Sigmoid colon (tissue), 7 donors: Measurements from ENCODE around the gene CRTC3. TPM values are rescaled to one million over a fixed set of nuclear protein-coding genes. Genes with fewer than 3 reads are reported as not detected.

ENCODE experiments used
- DNase-seq: peaks from one replicate; pipeline ENCODE4 v3.0.0-alpha.2; 2019
- H3K27ac ChIP-seq, 4 donors: fragments of 200-600 bp; sonication (generic); one replicate each; pipeline ENCODE4 v1.5.1; 2016 to 2019; ENCODE audit warnings: mild to moderate bottlenecking in 1 of 4
- H3K27me3 ChIP-seq, 3 donors: fragments of 200-600 bp; sonication (generic); one replicate each; pipeline ENCODE4 v1.5.1; 2019; ENCODE audit warnings: mild to moderate bottlenecking in 1 of 3
- H3K36me3 ChIP-seq, 4 donors: fragments of 200-600 bp; sonication (generic); one replicate each; pipeline ENCODE4 v1.5.1; 2016 to 2019
- H3K4me1 ChIP-seq, 4 donors: fragments of 200-600 bp; sonication (generic); one replicate each; pipeline ENCODE4 v1.5.1; 2017 to 2019
- H3K4me3 ChIP-seq, 4 donors: fragments of 200-600 bp; sonication (generic); one replicate each; pipeline ENCODE4 v1.5.1; 2017 to 2019; ENCODE audit warnings: mild to moderate bottlenecking in 2 of 4, moderate library complexity in 1 of 4
- H3K9me3 ChIP-seq, 4 donors: fragments of 200-600 bp in 3 of 4; sonication (generic) in 3 of 4; one replicate each; pipeline versions ENCODE4 v1.5.1 to v1.6.1; 2013 to 2019
- EP300 ChIP-seq, 4 donors: sonication (generic); formaldehyde crosslinking; IDR thresholded peaks; one replicate each; pipeline ENCODE4 v1.6.1; 2017; ENCODE audit warnings: antibody characterized with exemption in 4 of 4
- POLR2A ChIP-seq, 2 donors: fragments of 450-650 bp; IDR thresholded peaks; one replicate each; pipeline ENCODE4 v1.6.1; 2016; ENCODE audit warnings: antibody characterized with exemption in 2 of 2, mild to moderate bottlenecking in 2 of 2, moderate library complexity in 2 of 2
- POLR2AphosphoS5 ChIP-seq, 4 donors: sonication (generic); formaldehyde crosslinking; IDR thresholded peaks; one replicate each; pipeline ENCODE4 v1.6.1; 2017; ENCODE audit warnings: antibody characterized with exemption in 4 of 4
- WGBS, 2 donors: extraction: QIAGEN DNeasy Blood & Tissue Kit; methylation state at CpG; one replicate each; pipeline ENCODE4 v1.1.7; 2013; 5-methylcytosine and 5-hydroxymethylcytosine counted together
- intact Hi-C: fragments of 100-400 bp; cut with DNase I; formaldehyde crosslinking; loops from one replicate; pipeline ENCODE4 v1.15.1; 2023
- polyA plus RNA-seq, 3 donors: library from polyadenylated mRNA; stranded (reverse); fragments of 200-250 nt; gene quantifications; one replicate each; pipeline ENCODE4 v1.2.3, GENCODE V29; 2013
- total RNA-seq, 4 donors: library from RNA; depleted of rRNA; stranded (reverse); fragments of >200 nt; gene quantifications; one replicate each; pipeline ENCODE4 v1.1.0, GENCODE V29; 2016
- TF ChIP-seq, protein P1 (sequence below), 4 experiments: fragments of 450-650 bp in 3 of 4; fragments of 200-600 bp in 1 of 4; IDR thresholded peaks; one replicate each; pipeline ENCODE4 v1.5.1; 2016 to 2019; ENCODE audit warnings: antibody characterized with exemption in 4 of 4, mild to moderate bottlenecking in 3 of 4, moderate library complexity in 2 of 4
- donor health status: healthy with polysubstance abuse.
- donor health status: Bipolar disorder and iron deficiency.
- donor health status: healthy.

The CRTC3 gene
- total and polyA plus RNA-seq, 7 donors, result 5.4 to 64.0 (median 27.6) TPM

- Histone ChIP-seq H3K27me3 (no peaks in the 10 kb centered on the region), H3K27ac (no peak overlapping the region), H3K4me3 (no peak overlapping the region), H3K9me3 (no peaks in the 10 kb centered on the region), H3K4me1 (peaks cover 0 to 16% (median 9%) of the 10 kb centered on the region in 4 donors), H3K36me3 (no peaks in the 10 kb centered on the region)
- intact Hi-C loops, result no loop called here
- 80 to 86% methylated on average over 3 of the region's 3 CpGs for WGBS, 2 donors
- DNase-seq, result no peak
- TF ChIP-seq, protein P1, sequence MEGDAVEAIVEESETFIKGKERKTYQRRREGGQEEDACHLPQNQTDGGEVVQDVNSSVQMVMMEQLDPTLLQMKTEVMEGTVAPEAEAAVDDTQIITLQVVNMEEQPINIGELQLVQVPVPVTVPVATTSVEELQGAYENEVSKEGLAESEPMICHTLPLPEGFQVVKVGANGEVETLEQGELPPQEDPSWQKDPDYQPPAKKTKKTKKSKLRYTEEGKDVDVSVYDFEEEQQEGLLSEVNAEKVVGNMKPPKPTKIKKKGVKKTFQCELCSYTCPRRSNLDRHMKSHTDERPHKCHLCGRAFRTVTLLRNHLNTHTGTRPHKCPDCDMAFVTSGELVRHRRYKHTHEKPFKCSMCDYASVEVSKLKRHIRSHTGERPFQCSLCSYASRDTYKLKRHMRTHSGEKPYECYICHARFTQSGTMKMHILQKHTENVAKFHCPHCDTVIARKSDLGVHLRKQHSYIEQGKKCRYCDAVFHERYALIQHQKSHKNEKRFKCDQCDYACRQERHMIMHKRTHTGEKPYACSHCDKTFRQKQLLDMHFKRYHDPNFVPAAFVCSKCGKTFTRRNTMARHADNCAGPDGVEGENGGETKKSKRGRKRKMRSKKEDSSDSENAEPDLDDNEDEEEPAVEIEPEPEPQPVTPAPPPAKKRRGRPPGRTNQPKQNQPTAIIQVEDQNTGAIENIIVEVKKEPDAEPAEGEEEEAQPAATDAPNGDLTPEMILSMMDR (IDR thresholded peaks at IDR 0.05), result no peak
- TF ChIP-seq EP300 (IDR thresholded peaks at IDR 0.05), result no peak
- no peak for TF ChIP-seq POLR2AphosphoS5 (IDR thresholded peaks at IDR 0.05)
- TF ChIP-seq POLR2A (IDR thresholded peaks at IDR 0.05), result no peak
Measured at GRCh38 chr15:90572893-90573292, 43.2 kb downstream of the CRTC3 start.

- TF ChIP-seq, protein P1 (IDR thresholded peaks at IDR 0.05), result no peak
- TF ChIP-seq POLR2A (IDR thresholded peaks at IDR 0.05), result no peak
- H3K36me3 ChIP-seq, result no peaks in the 10 kb centered on the region
- intact Hi-C loops, result no loop called here
Measured at GRCh38 chr15:90576711-90577389, 47.1 kb downstream of the CRTC3 start.

DNA sequence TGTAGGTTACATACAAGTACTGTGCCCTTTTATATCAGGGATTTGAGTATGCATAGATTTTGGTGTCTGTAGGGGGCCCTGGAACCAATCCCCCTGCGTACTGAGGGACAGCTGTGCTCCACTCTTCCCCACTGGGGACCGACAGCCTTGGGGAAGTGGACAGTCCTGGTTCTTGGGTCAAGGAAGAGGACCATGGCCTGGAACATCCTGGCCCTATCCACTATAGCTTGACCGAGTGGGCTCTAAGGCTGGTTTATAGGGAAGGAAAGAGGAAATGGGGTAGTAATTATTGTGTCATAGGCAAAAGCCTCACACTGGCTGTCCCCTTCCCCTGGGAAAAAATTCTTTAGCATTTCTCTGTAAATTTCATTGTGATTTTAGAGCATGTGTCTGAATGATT lies 49.5 kb downstream of the CRTC3 start:
- WGBS, 2 donors, result 89 to 90% methylated on average over 3 of the region's 3 CpGs
- intact Hi-C loops, result no loop called here
- DNase-seq, result no peak
- Histone ChIP-seq H3K27me3 (no peaks in the 10 kb centered on the region), H3K36me3 (no peaks in the 10 kb centered on the region), H3K9me3 (no peaks in the 10 kb centered on the region), H3K4me3 (no peak overlapping the region), H3K4me1 (peaks cover 0 to 40% (median 27%) of the 10 kb centered on the region in 4 donors), H3K27ac (no peak overlapping the region)
- no peak for TF ChIP-seq EP300 (IDR thresholded peaks at IDR 0.05)

More at GRCh38 chr15:90576711-90577389, 47.1 kb downstream of the CRTC3 start:
- no peaks in the 10 kb centered on the region for H3K27me3 ChIP-seq
- H3K4me3 ChIP-seq, result no peak overlapping the region
- WGBS, 2 donors, result 92 to 94% methylated on average over 7 of the region's 7 CpGs
- H3K4me1 ChIP-seq, result peaks cover 0 to 27% (median 16%) of the 10 kb centered on the region in 4 donors
- H3K27ac ChIP-seq, result no peak overlapping the region
- H3K9me3 ChIP-seq, result no peaks in the 10 kb centered on the region
- no peak for DNase-seq

DNA sequence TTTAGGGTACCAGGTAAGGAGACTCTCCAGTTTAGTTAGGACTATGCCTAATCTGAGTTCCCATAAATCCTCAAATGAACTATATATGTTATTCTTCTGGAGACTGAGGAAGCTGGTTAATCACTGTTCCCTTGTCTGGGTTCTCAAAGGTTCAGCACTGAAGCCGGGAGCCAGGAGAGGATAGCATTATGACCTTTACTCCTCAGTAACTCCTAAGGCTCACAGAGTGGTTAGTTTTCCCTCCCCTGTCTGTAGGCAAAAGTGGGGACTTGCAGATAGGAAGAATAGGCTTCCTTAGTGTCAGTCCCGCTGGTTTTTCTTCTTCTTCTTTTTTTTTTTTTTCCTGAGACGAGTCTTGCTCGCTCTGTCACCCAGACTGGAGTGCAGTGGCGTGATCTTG lies 50.4 kb downstream of the CRTC3 start:
- 53 to 68% methylated on average over 5 of the region's 5 CpGs for WGBS, 2 donors
- no peak for DNase-seq
- Histone ChIP-seq H3K27me3 (no peaks in the 10 kb centered on the region), H3K4me1 (peaks cover 0 to 40% (median 27%) of the 10 kb centered on the region in 4 donors), H3K9me3 (no peaks in the 10 kb centered on the region), H3K27ac (no peak overlapping the region), H3K36me3 (no peaks in the 10 kb centered on the region), H3K4me3 (no peak overlapping the region)
- intact Hi-C loops, result no loop called here
- TF ChIP-seq POLR2AphosphoS5 (IDR thresholded peaks at IDR 0.05), result no peak
- TF ChIP-seq EP300 (IDR thresholded peaks at IDR 0.05), result no peak
- no peak for TF ChIP-seq POLR2A (IDR thresholded peaks at IDR 0.05)
- TF ChIP-seq, protein P1 (IDR thresholded peaks at IDR 0.05), result no peak

DNA sequence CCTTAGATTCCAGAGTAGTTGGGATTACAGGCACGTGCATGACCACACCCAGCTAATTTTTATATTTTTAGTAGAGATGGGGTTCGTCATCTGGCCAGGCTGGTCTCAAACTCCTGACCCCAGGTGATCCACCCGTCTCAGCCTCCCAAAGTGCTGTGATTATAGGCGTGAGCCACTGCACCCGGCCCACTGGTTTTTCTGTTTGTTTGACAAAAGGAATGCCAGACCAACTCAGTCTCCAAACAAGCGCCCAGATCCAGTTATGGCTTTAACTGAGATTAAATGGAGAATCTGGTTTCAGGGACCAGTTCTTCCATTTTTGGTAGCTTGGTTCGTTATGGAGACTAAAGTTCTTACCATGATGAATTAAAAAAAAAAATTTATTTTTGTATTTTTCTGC lies 50.8 kb downstream of the CRTC3 start:
- DNase-seq, result no peak
- WGBS, 2 donors, result 58 to 75% methylated on average over 7 of the region's 7 CpGs
- H3K36me3 ChIP-seq, result no peaks in the 10 kb centered on the region
- H3K27ac ChIP-seq, result no peak overlapping the region
- TF ChIP-seq EP300 (IDR thresholded peaks at IDR 0.05), result no peak
- no peak for TF ChIP-seq POLR2A (IDR thresholded peaks at IDR 0.05)
- TF ChIP-seq, protein P1 (IDR thresholded peaks at IDR 0.05), result no peak
- no peak for TF ChIP-seq POLR2AphosphoS5 (IDR thresholded peaks at IDR 0.05)
- no peaks in the 10 kb centered on the region for H3K27me3 ChIP-seq
- H3K9me3 ChIP-seq, result no peaks in the 10 kb centered on the region
- peaks cover 0 to 40% (median 27%) of the 10 kb centered on the region in 4 donors for H3K4me1 ChIP-seq
- no peak overlapping the region for H3K4me3 ChIP-seq
- intact Hi-C loops, result no loop called here
